SJCRH30 (cell line): ENCODE measurements around the gene NUTF2. TPM values are rescaled to one million over a fixed set of nuclear protein-coding genes. Genes with fewer than 3 reads are reported as not detected.
"Not testable (repeated sequence)": the region's sequence is repeated elsewhere in the genome, so short reads cannot be mapped to it uniquely, and the experiment has no call there.

ENCODE experiments used
- DNase-seq, 2 experiments: peaks; one replicate each; pipeline ENCODE4 v3.0.0-alpha.2; 2015 to 2020
- H3K27ac ChIP-seq: fragments of 250-450 bp; sonication (Bioruptor Pico); 2 replicates; pipeline ENCODE4 v1.5.1; 2020; ENCODE audit warnings: mild to moderate bottlenecking, moderate library complexity
- H3K27me3 ChIP-seq: fragments of 250-450 bp; sonication (Bioruptor Pico); 2 replicates; pipeline ENCODE4 v1.5.1; 2020; ENCODE audit warnings: mild to moderate bottlenecking, moderate library complexity
- H3K36me3 ChIP-seq: fragments of 250-450 bp; sonication (Bioruptor Pico); 2 replicates; pipeline ENCODE4 v1.5.1; 2020; ENCODE audit warnings: mild to moderate bottlenecking, moderate library complexity
- H3K4me1 ChIP-seq: fragments of 250-450 bp; sonication (Bioruptor Pico); 2 replicates; pipeline ENCODE4 v1.5.1; 2020; ENCODE audit warnings: mild to moderate bottlenecking, moderate library complexity
- H3K4me3 ChIP-seq: fragments of 250-450 bp; sonication (Bioruptor Pico); 2 replicates; pipeline ENCODE4 v1.5.1; 2020; ENCODE audit warnings: mild to moderate bottlenecking, moderate library complexity
- H3K9me3 ChIP-seq: fragments of 250-450 bp; sonication (Bioruptor Pico); replicated peaks from 2 replicates; pipeline ENCODE4 v1.5.1; 2020; ENCODE audit warnings: mild to moderate bottlenecking, moderate library complexity
- total RNA-seq: library from RNA; depleted of rRNA; stranded (reverse); fragments of >200 nt; shearing (Covaris generic); gene quantifications from 2 replicates; pipeline ENCODE4 v1.2.3, GENCODE V29; 2014

The NUTF2 gene
- total RNA-seq, 1 experiment from 2014 or later = 177 TPM

DNA sequence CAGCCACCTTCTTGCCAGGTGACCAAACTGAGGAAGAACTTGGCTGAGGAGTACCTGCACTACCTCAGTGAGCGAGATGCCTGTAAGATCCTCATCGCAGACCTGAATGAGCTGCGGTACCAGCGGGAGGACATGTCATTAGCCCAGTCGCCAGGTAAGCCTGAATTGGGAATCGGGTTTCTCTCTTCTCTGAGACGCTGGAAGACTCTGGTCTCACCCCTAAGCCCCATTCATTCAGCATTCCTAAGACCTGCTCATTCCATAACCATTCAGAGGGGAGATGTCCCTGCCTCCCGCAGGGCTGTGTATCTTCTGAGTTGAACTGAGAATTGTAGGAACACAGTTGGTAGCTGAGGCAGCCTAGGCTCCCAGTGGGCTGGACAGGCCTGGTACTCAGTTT is 21.6 kb upstream of the NUTF2 start:
- no peak overlapping the region for H3K4me3 ChIP-seq
- H3K27ac ChIP-seq = no peak overlapping the region
- DNase-seq = no peak
- 0 out of 2 replicates have a peak, but pooled peaks cover 5% of the 10 kb centered on the region for H3K36me3 ChIP-seq
- H3K4me1 ChIP-seq = no peaks in the 10 kb centered on the region
- no peaks in the 10 kb centered on the region for H3K27me3 ChIP-seq
- no peaks in the 10 kb centered on the region for H3K9me3 ChIP-seq

DNA sequence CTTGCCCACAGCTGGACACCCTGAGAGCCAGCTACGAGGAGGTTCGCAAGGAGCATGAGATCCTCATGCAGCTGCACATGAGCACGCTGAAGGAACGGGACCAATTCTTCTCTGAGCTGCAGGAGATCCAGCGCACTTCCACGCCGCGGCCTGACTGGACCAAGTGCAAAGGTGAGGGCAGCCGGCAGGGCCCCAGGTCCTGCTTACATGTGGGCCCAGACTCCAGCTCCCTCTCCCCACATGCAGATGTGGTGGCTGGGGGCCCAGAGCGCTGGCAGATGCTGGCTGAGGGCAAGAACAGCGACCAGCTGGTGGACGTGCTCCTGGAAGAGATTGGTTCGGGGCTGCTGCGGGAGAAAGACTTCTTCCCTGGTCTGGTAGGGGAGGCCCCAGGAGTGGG is 20.8 kb upstream of the NUTF2 start:
- Histone ChIP-seq H3K4me1 (no peaks in the 10 kb centered on the region), H3K27me3 (no peaks in the 10 kb centered on the region), H3K9me3 (no peaks in the 10 kb centered on the region), H3K4me3 (no peak overlapping the region), H3K36me3 (0 out of 2 replicates have a peak, but pooled peaks cover 5% of the 10 kb centered on the region), H3K27ac (no peak overlapping the region)
- no peak for DNase-seq

DNA sequence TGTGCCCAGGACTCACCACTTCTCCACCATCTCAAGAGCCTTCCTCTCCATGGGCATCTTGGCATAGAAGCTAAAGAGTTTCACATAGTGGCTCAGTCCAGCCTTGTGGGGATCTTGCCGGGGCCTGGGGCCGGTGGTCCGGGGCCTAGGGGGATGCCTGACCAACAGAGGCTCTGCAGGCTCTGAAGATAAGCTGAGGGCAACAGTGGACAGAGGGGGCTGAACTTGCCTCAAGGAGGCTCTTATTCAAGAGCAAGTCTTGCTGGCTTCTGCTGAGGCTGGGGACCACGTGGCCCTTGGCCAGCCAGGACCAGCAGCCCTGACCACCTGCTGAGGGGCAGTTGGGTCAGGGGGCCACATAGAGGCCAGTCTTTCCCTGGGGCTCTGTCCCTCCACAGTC is 18.1 kb upstream of the NUTF2 start:
- Histone ChIP-seq H3K36me3 (0 out of 2 replicates have a peak, but pooled peaks cover 5% of the 10 kb centered on the region), H3K4me1 (no peaks in the 10 kb centered on the region), H3K27me3 (no peaks in the 10 kb centered on the region), H3K9me3 (no peaks in the 10 kb centered on the region), H3K27ac (no peak overlapping the region), H3K4me3 (no peak overlapping the region)
- no peak for DNase-seq

DNA sequence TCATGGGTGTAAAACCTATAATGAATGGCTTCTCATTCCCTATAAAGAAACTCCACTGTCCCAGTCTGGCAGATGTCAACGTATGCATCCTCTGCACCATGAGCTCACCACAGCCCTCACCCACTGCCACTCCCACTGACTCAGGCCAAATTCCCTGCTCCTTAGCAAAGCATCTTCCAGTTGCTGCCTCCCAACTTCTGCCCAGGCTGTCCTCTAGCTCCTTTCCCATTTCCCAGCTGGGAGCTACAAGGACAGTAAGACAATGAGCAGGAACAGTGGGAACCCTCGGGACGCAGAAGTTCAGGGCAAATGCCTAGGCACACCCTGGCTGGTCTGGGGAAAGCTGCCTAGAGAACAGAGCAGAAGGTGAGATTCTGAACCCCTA is 13.7 kb upstream of the NUTF2 start:
- Histone ChIP-seq H3K27me3 (no peaks in the 10 kb centered on the region), H3K27ac (peak overlapping the region; percentile 72), H3K4me1 (no peaks in the 10 kb centered on the region), H3K4me3 (peak overlapping the region; percentile 88), H3K9me3 (no peaks in the 10 kb centered on the region), H3K36me3 (no peaks in the 10 kb centered on the region)
- DNase-seq = peak; percentile 27 to 31

DNA sequence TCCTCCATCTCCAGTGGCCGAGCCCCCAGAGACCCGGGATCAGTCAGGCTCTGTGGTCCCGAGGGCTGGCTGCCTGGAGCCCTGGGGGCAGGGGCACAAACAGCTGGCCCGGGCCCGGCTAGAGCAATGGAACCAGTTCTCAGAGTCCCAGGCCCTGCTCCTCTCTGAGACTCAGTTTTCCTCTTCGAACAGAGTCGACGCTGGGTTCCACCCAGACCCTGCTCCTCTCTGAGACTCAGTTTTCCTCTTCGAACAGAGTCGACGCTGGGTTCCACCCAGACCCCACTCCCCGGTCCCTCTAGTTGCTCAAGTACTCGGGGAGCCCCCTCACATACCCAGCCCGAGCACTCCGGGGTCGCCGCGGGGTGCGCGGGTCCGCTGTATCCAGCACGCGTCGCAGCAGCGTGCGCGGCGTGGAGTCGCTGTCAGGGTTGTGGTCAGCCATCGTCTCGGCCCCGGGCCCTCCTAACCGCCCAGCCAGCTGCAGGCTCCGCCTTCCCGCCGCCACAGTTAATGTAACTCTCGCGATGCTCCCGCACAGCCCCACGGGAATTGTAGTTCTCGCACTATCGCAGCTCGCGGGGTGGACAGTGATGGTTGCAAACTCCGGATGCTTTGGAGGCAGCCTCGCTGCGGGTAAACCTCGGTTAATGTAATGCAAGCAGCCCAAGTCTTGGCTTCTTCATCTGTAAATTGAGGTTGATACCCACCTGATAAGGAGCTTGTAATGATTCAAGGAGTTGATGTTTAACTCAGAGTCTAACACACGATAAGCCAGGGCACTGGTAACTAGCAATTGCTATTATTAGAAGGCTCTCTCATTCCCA is 13.1 kb upstream of the NUTF2 start:
- DNase-seq = peak; percentile 91 to 92
- Histone ChIP-seq H3K9me3 (no peaks in the 10 kb centered on the region), H3K4me1 (no peaks in the 10 kb centered on the region), H3K36me3 (no peaks in the 10 kb centered on the region), H3K4me3 (peak overlapping the region; percentile 88), H3K27me3 (no peaks in the 10 kb centered on the region), H3K27ac (peak overlapping the region; percentile 72)

DNA sequence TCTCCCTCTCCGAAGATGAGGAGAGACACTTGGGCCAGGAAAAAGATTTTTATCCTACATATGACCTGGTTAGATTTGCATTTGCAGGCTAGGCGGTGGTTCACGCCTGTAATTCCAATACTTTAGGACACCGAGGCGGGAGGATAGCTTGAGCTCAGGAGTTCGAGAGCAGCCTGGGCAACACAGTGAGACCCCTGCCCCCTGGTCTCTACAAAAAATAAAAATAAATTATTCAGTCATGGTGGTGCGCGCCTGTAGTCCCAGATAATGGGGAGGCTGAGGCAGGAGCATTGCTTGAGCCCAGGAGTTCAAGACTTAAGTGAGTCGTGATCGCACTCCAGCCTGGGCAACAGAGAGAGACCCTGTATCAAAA is 12.5 kb upstream of the NUTF2 start:
- no peak overlapping the region for H3K27ac ChIP-seq
- H3K4me1 ChIP-seq = no peaks in the 10 kb centered on the region
- H3K9me3 ChIP-seq = no peaks in the 10 kb centered on the region
- no peaks in the 10 kb centered on the region for H3K36me3 ChIP-seq
- peak overlapping the region; percentile 88 for H3K4me3 ChIP-seq
- no peaks in the 10 kb centered on the region for H3K27me3 ChIP-seq
- no peak for DNase-seq

DNA sequence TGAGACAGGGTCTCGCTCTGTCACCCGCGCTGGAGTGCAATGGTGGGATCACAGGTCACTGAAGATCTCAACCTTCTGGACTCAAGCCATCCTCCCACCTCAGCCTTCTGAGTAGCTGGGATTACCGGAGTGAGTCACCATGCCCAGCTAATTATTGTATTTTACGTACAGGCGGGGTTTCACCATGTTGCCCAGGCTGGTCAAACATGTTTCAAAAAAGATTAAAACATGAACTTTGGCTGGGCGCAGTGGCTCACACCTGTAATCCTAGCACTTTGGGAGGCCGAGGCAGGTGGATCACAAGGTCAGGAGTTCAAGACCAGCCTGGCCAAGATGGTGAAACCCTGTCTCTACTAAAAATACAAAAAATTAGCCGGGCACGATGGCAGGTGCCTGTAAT is 9.5 kb upstream of the NUTF2 start:
- H3K27me3 ChIP-seq, H3K4me1 ChIP-seq, DNase-seq, H3K27ac ChIP-seq, H3K4me3 ChIP-seq, H3K36me3 ChIP-seq, H3K9me3 ChIP-seq: not testable (repeated sequence)

DNA sequence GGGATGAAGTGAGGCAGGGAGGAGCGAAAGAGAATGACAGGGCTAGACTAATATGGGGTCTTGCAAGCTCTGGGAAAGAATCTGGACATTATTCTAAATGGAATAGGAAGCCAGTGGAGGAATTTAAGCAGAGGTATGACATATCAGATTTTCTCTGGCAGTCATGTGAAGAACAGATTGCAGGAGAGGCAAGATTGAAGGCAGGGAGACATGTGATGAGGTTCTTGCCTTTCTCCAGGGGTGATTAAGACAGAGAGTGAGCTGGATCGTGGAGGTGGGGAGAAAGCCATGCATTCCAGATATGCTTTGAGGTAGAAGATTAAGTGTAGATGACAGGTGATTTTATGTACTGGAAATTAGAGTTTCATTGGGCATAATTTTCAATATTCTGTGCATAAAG is 8.9 kb upstream of the NUTF2 start:
- Histone ChIP-seq H3K4me3 (no peak overlapping the region), H3K27ac (no peak overlapping the region), H3K9me3 (no peaks in the 10 kb centered on the region), H3K4me1 (no peaks in the 10 kb centered on the region), H3K36me3 (no peaks in the 10 kb centered on the region), H3K27me3 (no peaks in the 10 kb centered on the region)
- DNase-seq = no peak

DNA sequence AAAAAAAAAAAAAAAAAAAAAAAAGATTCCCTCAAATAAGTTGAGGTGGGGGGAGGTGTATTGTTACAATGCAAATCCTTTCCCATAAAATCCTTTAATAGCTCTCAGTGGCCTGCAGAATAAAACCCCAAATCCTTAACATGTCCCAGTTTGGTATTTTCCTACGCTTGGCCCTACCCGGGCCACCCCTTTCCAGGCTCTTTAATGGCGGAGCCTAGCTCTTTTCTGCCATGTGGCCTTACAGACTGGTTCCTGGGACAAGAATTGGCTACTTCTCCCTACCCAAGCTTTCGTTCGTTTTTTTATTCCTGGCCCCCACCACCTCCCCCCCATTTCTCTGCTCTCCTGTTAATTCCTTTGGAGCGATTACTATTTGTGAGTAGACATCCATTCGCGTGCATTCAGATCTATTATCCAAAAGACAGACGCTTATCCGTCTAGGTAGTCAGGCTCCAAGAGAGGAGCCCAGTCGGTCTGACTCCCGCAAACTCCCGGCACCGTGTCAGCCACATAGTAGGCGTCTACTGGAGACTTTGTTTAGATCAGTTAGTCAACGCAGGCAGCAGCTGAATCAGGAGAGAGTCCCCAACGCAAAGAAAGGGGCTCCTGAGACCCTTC is 5.4 kb upstream of the NUTF2 start:
- Histone ChIP-seq H3K4me3 (peak overlapping the region; percentile 88), H3K9me3 (no peaks in the 10 kb centered on the region), H3K27me3 (no peaks in the 10 kb centered on the region), H3K36me3 (no peaks in the 10 kb centered on the region), H3K4me1 (peaks cover 5% of the 10 kb centered on the region; the same call in 1 of the 2 replicates), H3K27ac (peak overlapping the region; percentile 88)
- DNase-seq = no peak

DNA sequence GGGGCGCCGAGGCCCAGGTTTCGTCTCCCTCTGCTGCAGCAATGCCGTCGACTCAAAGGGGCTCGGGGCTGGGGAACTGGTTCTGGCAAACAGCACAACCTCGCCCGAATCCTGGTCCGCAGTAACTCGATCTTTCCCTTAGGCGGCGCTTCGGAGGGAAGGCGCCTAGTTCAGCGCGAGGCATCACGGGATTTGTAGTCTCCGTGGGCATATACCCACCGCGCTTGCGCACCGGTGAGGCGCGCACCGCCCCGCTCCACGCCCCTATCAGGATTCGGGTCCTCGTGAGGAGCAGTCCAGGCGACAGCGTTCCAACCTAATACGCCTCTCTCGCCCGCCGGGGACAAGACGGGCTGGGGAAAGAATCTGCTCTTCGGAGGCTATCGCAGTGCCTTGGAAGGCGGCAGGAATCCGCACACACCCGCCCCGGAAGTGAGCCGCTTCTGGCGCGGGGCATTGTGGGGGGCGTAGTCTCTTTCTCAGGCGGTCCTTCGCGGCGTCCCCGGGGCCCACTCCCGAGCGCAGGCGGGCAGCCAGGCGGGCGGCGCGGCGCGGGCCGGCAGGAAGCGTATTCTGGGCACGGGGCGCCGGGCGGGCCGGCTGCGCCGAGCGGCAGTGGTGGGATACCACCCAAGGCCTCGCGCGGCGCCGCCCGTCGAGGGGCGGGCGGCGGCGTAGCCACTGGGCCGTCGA is 4.8 kb upstream of the NUTF2 start, which contains the start of gene THAP11:
Gene THAP11 (plus strand): TSS at position 505 of the 693 bp plus-strand sequence. CDS start 235 bp downstream, outside the sequence.
- Histone ChIP-seq H3K27ac (peak within 1 kb of the TSS; percentile 88), H3K27me3 (no peaks in the 10 kb centered on the region), H3K36me3 (no peaks in the 10 kb centered on the region), H3K4me3 (peak within 1 kb of the TSS; percentile 88), H3K4me1 (peaks cover 5% of the 10 kb centered on the region; the same call in 1 of the 2 replicates), H3K9me3 (no peaks in the 10 kb centered on the region)
- peak; percentile 90 to 95 for DNase-seq

DNA sequence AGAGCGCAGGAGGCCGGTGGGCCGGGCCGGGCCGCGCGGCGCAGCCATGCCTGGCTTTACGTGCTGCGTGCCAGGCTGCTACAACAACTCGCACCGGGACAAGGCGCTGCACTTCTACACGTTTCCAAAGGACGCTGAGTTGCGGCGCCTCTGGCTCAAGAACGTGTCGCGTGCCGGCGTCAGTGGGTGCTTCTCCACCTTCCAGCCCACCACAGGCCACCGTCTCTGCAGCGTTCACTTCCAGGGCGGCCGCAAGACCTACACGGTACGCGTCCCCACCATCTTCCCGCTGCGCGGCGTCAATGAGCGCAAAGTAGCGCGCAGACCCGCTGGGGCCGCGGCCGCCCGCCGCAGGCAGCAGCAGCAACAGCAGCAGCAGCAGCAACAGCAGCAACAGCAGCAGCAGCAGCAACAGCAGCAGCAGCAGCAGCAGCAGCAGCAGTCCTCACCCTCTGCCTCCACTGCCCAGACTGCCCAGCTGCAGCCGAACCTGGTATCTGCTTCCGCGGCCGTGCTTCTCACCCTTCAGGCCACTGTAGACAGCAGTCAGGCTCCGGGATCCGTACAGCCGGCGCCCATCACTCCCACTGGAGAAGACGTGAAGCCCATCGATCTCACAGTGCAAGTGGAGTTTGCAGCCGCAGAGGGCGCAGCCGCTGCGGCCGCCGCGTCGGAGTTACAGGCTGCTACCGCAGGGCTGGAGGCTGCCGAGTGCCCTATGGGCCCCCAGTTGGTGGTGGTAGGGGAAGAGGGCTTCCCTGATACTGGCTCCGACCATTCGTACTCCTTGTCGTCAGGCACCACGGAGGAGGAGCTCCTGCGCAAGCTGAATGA is 4.0 kb upstream of the NUTF2 start:
- Histone ChIP-seq H3K27ac (no peak overlapping the region; the same call in 1 of the 2 replicates), H3K4me1 (peaks cover 5% of the 10 kb centered on the region; the same call in 1 of the 2 replicates), H3K36me3 (no peaks in the 10 kb centered on the region), H3K4me3 (peak overlapping the region; percentile 88), H3K27me3 (no peaks in the 10 kb centered on the region), H3K9me3 (no peaks in the 10 kb centered on the region)
- DNase-seq = peak; percentile 40 to 46

DNA sequence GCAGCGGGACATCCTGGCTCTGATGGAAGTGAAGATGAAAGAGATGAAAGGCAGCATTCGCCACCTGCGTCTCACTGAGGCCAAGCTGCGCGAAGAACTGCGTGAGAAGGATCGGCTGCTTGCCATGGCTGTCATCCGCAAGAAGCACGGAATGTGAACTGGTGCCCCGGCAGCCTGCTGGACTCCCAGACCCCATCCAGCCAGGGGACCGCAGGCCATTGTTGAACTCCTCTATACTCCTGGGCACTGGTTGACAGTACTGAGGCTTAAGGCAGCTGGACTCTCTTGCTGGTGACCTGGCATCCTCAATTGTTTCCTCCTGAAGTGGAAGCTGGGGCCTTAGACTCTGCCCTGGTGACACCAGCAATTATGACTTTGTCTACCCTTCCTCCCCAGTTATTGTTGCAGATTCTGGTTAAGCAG is 3.4 kb upstream of the NUTF2 start:
- H3K4me3 ChIP-seq = peak overlapping the region; percentile 88
- no peaks in the 10 kb centered on the region for H3K36me3 ChIP-seq
- peaks cover 5% of the 10 kb centered on the region; the same call in 1 of the 2 replicates for H3K4me1 ChIP-seq
- H3K9me3 ChIP-seq = no peaks in the 10 kb centered on the region
- DNase-seq = no peak
- no peaks in the 10 kb centered on the region for H3K27me3 ChIP-seq
- H3K27ac ChIP-seq = no peak overlapping the region

DNA sequence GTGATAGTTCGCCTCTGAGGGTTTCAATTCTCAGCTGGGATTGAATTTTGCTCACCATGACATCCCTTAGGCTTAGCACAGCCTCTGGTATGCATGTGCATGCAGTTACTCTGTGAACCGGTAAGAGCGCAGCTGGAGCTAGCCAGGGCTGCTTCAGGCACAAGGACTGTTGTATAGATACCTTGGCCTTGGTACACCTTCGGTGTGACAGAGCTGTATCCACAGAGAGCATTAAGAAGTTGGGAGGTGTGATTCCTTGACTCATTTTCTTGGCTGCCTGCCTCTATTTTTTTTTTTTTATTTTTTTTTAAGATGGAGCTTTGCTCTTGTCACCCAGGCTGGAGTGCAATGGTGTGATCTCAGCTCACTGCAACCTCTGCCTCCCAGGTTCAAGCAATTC is 2.2 kb upstream of the NUTF2 start:
- Histone ChIP-seq H3K4me3 (no peak overlapping the region), H3K27ac (no peak overlapping the region), H3K4me1 (peaks cover 5% of the 10 kb centered on the region; the same call in 1 of the 2 replicates), H3K9me3 (no peaks in the 10 kb centered on the region), H3K36me3 (no peaks in the 10 kb centered on the region), H3K27me3 (no peaks in the 10 kb centered on the region)
- DNase-seq = no peak
